Gastrocnemius medialis (tissue), 4 donors: ENCODE results near the gene TBC1D8. TPM values are rescaled to one million over a fixed set of nuclear protein-coding genes. Genes with fewer than 3 reads are reported as not detected.

Source experiments
- ATAC-seq, 2 donors: fragments of 150-250 bp; one replicate each; pipeline ENCODE4 v1.9.1; 2016
- DNase-seq, 2 donors: peaks; one replicate each; pipeline ENCODE4 v3.0.0-alpha.2; 2019
- H3K27ac ChIP-seq, 4 donors: fragments of 200-600 bp; sonication (generic); 1 replicate in 1 of 4; 2 replicates in 3 of 4; pipeline ENCODE4 v1.5.1; 2016 to 2018; ENCODE audit warnings: mild to moderate bottlenecking in 2 of 4, moderate library complexity in 1 of 4
- H3K27me3 ChIP-seq, 3 donors: fragments of 200-600 bp; sonication (generic) in 2 of 3; 1 replicate in 1 of 3; 2 replicates in 2 of 3; pipeline versions ENCODE4 v1.5.1 to v1.6.0; 2016 to 2019; ENCODE audit warnings: mild to moderate bottlenecking in 1 of 3, moderate library complexity in 1 of 3
- H3K36me3 ChIP-seq, 2 donors: fragments of 200-600 bp; sonication (generic) in 1 of 2; one replicate each; pipeline ENCODE4 v1.5.1; 2017 to 2018
- H3K4me1 ChIP-seq, 2 donors: fragments of 200-600 bp; sonication (generic) in 1 of 2; one replicate each; pipeline ENCODE4 v1.5.1; 2016 to 2017; ENCODE audit warnings: mild to moderate bottlenecking in 2 of 2
- H3K4me3 ChIP-seq, 4 donors: fragments of 200-600 bp; sonication (generic) in 3 of 4; 1 replicate in 1 of 4; 2 replicates in 3 of 4; pipeline ENCODE4 v1.5.1; 2016 to 2019; ENCODE audit warnings: mild to moderate bottlenecking in 2 of 4
- H3K9me3 ChIP-seq, 3 donors: fragments of 200-600 bp; sonication (generic) in 2 of 3; 1 replicate in 1 of 3; 2 replicates in 2 of 3; pipeline ENCODE4 v1.5.1; 2016 to 2019
- POLR2A ChIP-seq, 2 donors: fragments of 450-650 bp; IDR thresholded peaks; one replicate each; pipeline ENCODE4 v1.6.1; 2017; ENCODE audit warnings: antibody characterized with exemption in 2 of 2, mild to moderate bottlenecking in 2 of 2, moderate library complexity in 2 of 2
- in situ Hi-C, 4 donors: fragments of 200-750 bp; cut with MboI; loops; one replicate each; pipeline versions ENCODE4 v1.15.0 to v1.8.0; 2017; ENCODE audit warnings: low sequenced_read_pairs in 4 of 4
- intact Hi-C: fragments of 100-400 bp; cut with DNase I; formaldehyde crosslinking; loops from one replicate; pipeline ENCODE4 v1.15.1; 2023; ENCODE audit warnings: low total_unique reads
- total RNA-seq, 4 donors: library from RNA; depleted of rRNA; stranded (reverse); fragments of >200 nt; gene quantifications; one replicate each; pipeline versions ENCODE4 v1.1.0 to v1.2.3, GENCODE V29; 2016
- TF ChIP-seq, protein P1 (sequence below), 5 experiments: fragments of 450-650 bp in 3 of 5; fragments of 200-600 bp in 2 of 5; sonication (generic) in 2 of 5; IDR thresholded peaks in 4 of 5; conservative IDR thresholded peaks in 1 of 5; 1 replicate in 4 of 5; 2 replicates in 1 of 5; pipeline ENCODE4 v1.5.1; 2016 to 2019; ENCODE audit warnings: antibody characterized with exemption in 5 of 5, mild to moderate bottlenecking in 3 of 5, moderate library complexity in 3 of 5

The TBC1D8 gene
- total RNA-seq, 4 donors from 2014 or later: 103 to 298 (median 201) TPM

GRCh38 chr2:101124643-101125366 lies 26.4 kb downstream of the TBC1D8 start:
- intact Hi-C loops: loop anchor here (2.0 kb wide), 2 partner anchors 16 to 26 kb away; partner anchors contain the start of gene TBC1D8

GRCh38 chr2:101123795-101124471 lies 27.2 kb downstream of the TBC1D8 start:
- intact Hi-C loops: loop anchor here (2.0 kb wide), 2 partner anchors 15 to 27 kb away; partner anchors contain the start of gene TBC1D8
- ATAC-seq (no peak), DNase-seq (no peak)
- Histone ChIP-seq H3K9me3 (no peaks in the 10 kb centered on the region), H3K4me1 (peaks cover 89 to 94% of the 10 kb centered on the region in 2 donors), H3K4me3 (peak overlapping the region; percentile 25 to 36 (median 30)), H3K36me3 (no peaks in the 10 kb centered on the region), H3K27ac (peak overlapping the region; percentile 90 to 100 (median 99)), H3K27me3 (no peaks in the 10 kb centered on the region)
- in situ Hi-C loops: no loop called here
- TF ChIP-seq, protein P1, sequence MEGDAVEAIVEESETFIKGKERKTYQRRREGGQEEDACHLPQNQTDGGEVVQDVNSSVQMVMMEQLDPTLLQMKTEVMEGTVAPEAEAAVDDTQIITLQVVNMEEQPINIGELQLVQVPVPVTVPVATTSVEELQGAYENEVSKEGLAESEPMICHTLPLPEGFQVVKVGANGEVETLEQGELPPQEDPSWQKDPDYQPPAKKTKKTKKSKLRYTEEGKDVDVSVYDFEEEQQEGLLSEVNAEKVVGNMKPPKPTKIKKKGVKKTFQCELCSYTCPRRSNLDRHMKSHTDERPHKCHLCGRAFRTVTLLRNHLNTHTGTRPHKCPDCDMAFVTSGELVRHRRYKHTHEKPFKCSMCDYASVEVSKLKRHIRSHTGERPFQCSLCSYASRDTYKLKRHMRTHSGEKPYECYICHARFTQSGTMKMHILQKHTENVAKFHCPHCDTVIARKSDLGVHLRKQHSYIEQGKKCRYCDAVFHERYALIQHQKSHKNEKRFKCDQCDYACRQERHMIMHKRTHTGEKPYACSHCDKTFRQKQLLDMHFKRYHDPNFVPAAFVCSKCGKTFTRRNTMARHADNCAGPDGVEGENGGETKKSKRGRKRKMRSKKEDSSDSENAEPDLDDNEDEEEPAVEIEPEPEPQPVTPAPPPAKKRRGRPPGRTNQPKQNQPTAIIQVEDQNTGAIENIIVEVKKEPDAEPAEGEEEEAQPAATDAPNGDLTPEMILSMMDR (IDR thresholded peaks at IDR 0.05 in 4 of 5, conservative IDR thresholded peaks at IDR 0.05 in 1 of 5): no peak

More at GRCh38 chr2:101124643-101125366, 26.4 kb downstream of the TBC1D8 start:
- ATAC-seq (peak; percentile 38 to 55), DNase-seq (peak; percentile 77 to 87)
- Histone ChIP-seq H3K36me3 (no peaks in the 10 kb centered on the region), H3K27me3 (no peaks in the 10 kb centered on the region), H3K4me3 (peak overlapping the region; percentile 25 to 36 (median 30)), H3K4me1 (peaks cover 85 to 94% of the 10 kb centered on the region in 2 donors), H3K27ac (peak overlapping the region; percentile 90 to 100 (median 99)), H3K9me3 (no peaks in the 10 kb centered on the region)
- TF ChIP-seq, protein P1 (IDR thresholded peaks at IDR 0.05 in 4 of 5, conservative IDR thresholded peaks at IDR 0.05 in 1 of 5): no peak
- peak; percentile 35 to 49 for TF ChIP-seq POLR2A (IDR thresholded peaks at IDR 0.05)
- in situ Hi-C loops: no loop called here

- intact Hi-C loops: no loop called here
- peak overlapping the region; percentile 90 to 100 (median 99) for H3K27ac ChIP-seq
Measured at GRCh38 chr2:101121174-101121573, 30.0 kb downstream of the TBC1D8 start.

GRCh38 chr2:101120124-101120996 lies 30.8 kb downstream of the TBC1D8 start:
- no peaks in the 10 kb centered on the region for H3K27me3 ChIP-seq
- H3K36me3 ChIP-seq: no peaks in the 10 kb centered on the region
- H3K9me3 ChIP-seq: no peaks in the 10 kb centered on the region
- peaks cover 87 to 92% of the 10 kb centered on the region in 2 donors for H3K4me1 ChIP-seq
- H3K27ac ChIP-seq: peak overlapping the region; percentile 90 to 100 (median 99)
- intact Hi-C loops: loop anchor here (1.0 kb wide), 3 partner anchors 8 to 58 kb away; no protein-coding TSS in a partner anchor
- peak overlapping the region in 1 of 4 donors; percentile 24 for H3K4me3 ChIP-seq
- ATAC-seq (peak; percentile 77 to 80), DNase-seq (peak; percentile 97 to 100)
- in situ Hi-C loops: no loop called here
- TF ChIP-seq POLR2A (IDR thresholded peaks at IDR 0.05): peak in 1 of 2 donors; percentile 59
- TF ChIP-seq, protein P1 (IDR thresholded peaks at IDR 0.05 in 4 of 5, conservative IDR thresholded peaks at IDR 0.05 in 1 of 5): no peak

More at GRCh38 chr2:101121174-101121573, 30.0 kb downstream of the TBC1D8 start:
- ATAC-seq (peak; percentile 41 to 42), DNase-seq (peak; percentile 71 to 88)
- H3K4me1 ChIP-seq: peaks cover 89 to 92% of the 10 kb centered on the region in 2 donors
- no peaks in the 10 kb centered on the region for H3K36me3 ChIP-seq
- H3K27me3 ChIP-seq: no peaks in the 10 kb centered on the region
- no peaks in the 10 kb centered on the region for H3K9me3 ChIP-seq
- TF ChIP-seq, protein P1 (IDR thresholded peaks at IDR 0.05 in 4 of 5, conservative IDR thresholded peaks at IDR 0.05 in 1 of 5): no peak
- peak in 1 of 2 donors; percentile 85 for TF ChIP-seq POLR2A (IDR thresholded peaks at IDR 0.05)
- in situ Hi-C loops: no loop called here
- no peak overlapping the region for H3K4me3 ChIP-seq
